ENCODE measurements around the gene RAB35.

DNA sequence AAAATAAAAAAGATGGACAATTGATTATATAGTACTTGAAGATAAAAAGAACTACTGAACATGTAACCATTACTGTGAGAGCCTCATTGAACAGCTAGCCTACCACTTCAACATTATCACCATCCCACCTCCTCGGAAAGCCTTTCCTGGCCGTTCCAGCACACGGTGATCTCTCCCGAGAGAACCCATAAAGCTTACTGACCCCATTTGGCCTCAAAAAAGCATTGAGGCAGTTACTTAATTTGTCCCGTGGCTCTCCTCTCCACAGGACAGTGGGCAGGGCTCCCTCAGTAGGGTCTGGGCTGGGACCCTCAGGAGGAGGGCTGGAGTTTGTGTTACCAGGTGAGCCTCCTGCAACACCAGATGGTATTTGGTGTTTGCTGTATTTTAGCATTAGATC is 55.8 kb downstream of the RAB35 start:
- TF ChIP-seq POLR2A (IDR thresholded peaks at IDR 0.05), result no peak
- TF ChIP-seq, protein P1, sequence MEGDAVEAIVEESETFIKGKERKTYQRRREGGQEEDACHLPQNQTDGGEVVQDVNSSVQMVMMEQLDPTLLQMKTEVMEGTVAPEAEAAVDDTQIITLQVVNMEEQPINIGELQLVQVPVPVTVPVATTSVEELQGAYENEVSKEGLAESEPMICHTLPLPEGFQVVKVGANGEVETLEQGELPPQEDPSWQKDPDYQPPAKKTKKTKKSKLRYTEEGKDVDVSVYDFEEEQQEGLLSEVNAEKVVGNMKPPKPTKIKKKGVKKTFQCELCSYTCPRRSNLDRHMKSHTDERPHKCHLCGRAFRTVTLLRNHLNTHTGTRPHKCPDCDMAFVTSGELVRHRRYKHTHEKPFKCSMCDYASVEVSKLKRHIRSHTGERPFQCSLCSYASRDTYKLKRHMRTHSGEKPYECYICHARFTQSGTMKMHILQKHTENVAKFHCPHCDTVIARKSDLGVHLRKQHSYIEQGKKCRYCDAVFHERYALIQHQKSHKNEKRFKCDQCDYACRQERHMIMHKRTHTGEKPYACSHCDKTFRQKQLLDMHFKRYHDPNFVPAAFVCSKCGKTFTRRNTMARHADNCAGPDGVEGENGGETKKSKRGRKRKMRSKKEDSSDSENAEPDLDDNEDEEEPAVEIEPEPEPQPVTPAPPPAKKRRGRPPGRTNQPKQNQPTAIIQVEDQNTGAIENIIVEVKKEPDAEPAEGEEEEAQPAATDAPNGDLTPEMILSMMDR (IDR thresholded peaks at IDR 0.05), result no peak
